ENCODE measurements around the gene IL4. TPM values are rescaled to one million over a fixed set of nuclear protein-coding genes. Genes with fewer than 3 reads are reported as not detected.
"Not testable (repeated sequence)": the region's sequence is repeated elsewhere in the genome, so short reads cannot be mapped to it uniquely, and the experiment has no call there.

Gene IL4
- total RNA-seq, 3 donors from 2014 or later (not counting 1 experiment from before 2014, with no cell fraction given) = 8.1 TPM; not detected in 2

GRCh38 chr5:132689513-132689912 is 15.7 kb downstream of the IL4 start:
- Histone ChIP-seq H3K36me3 (ENCODE audit: control insufficient read depth, insufficient read depth, low read length) (no peaks in the 10 kb centered on the region), H3K4me1 (ENCODE audit: control insufficient read depth, insufficient read depth, low read length) (peaks cover 9% of the 10 kb centered on the region), H3K27ac (ENCODE audit: low read length) (no peak overlapping the region), H3K9me3 (ENCODE audit: control insufficient read depth, insufficient read depth, low read length) (no peaks in the 10 kb centered on the region), H3K27me3 (ENCODE audit: control insufficient read depth, insufficient read depth, low read length) (no peaks in the 10 kb centered on the region), H3K4me3 (ENCODE audit: low read length) (no peak overlapping the region)
- H3K36me3 Mint-ChIP-seq = no peaks in the 10 kb centered on the region
- DNase-seq = no peak
- H3K27ac Mint-ChIP-seq = no peak overlapping the region
- no peaks in the 10 kb centered on the region for H3K9me3 Mint-ChIP-seq
- H3K4me1 Mint-ChIP-seq = peaks cover 30 to 32% of the 10 kb centered on the region in 2 donors
- H3K27me3 Mint-ChIP-seq (ENCODE audit: low read depth in 2 of 2) = peaks cover 0 to 2% of the 10 kb centered on the region in 2 donors
- no peak overlapping the region for H3K4me3 Mint-ChIP-seq
- ATAC-seq = no peak
- no peak for TF ChIP-seq CTCF (IDR thresholded peaks at IDR 0.05)
- intact Hi-C loops (cut with micrococcal nuclease) = no loop called here
- WGBS (ENCODE audit: insufficient coverage) = 97% methylated on average over 7 of the region's 7 CpGs

GRCh38 chr5:132690156-132690555 is 16.4 kb downstream of the IL4 start:
- no peaks in the 10 kb centered on the region for H3K36me3 Mint-ChIP-seq
- Histone ChIP-seq H3K4me3 (ENCODE audit: low read length) (no peak overlapping the region), H3K36me3 (ENCODE audit: control insufficient read depth, insufficient read depth, low read length) (no peaks in the 10 kb centered on the region), H3K9me3 (ENCODE audit: control insufficient read depth, insufficient read depth, low read length) (no peaks in the 10 kb centered on the region), H3K27ac (ENCODE audit: low read length) (no peak overlapping the region), H3K4me1 (ENCODE audit: control insufficient read depth, insufficient read depth, low read length) (peaks cover 9% of the 10 kb centered on the region), H3K27me3 (ENCODE audit: control insufficient read depth, insufficient read depth, low read length) (no peaks in the 10 kb centered on the region)
- peaks cover 25 to 27% of the 10 kb centered on the region in 2 donors for H3K4me1 Mint-ChIP-seq
- intact Hi-C loops (cut with micrococcal nuclease) = no loop called here
- no peak for DNase-seq
- ATAC-seq = no peak
- H3K9me3 Mint-ChIP-seq = no peaks in the 10 kb centered on the region
- peaks cover 0 to 2% of the 10 kb centered on the region in 2 donors for H3K27me3 Mint-ChIP-seq (ENCODE audit: low read depth in 2 of 2)
- H3K27ac Mint-ChIP-seq = no peak overlapping the region
- H3K4me3 Mint-ChIP-seq = no peak overlapping the region
- TF ChIP-seq CTCF (IDR thresholded peaks at IDR 0.05) = no peak
- 96% methylated on average over 2 of the region's 3 CpGs for WGBS (ENCODE audit: insufficient coverage)

- peaks cover 23 to 24% of the 10 kb centered on the region in 2 donors for H3K4me1 Mint-ChIP-seq
- H3K27ac Mint-ChIP-seq = peak overlapping the region; percentile 4 to 6
- H3K27me3 ChIP-seq (ENCODE audit: control insufficient read depth, insufficient read depth, low read length) = not testable (repeated sequence)
These were observed 18.2 kb downstream of the IL4 start for GRCh38 chr5:132691755-132692631.

GRCh38 chr5:132692632-132692967 is 18.8 kb downstream of the IL4 start:
- Mint-ChIP-seq H3K27me3 (ENCODE audit: low read depth in 2 of 2) (peaks cover 0 to 2% of the 10 kb centered on the region in 2 donors), H3K4me3 (no peak overlapping the region), H3K9me3 (no peaks in the 10 kb centered on the region), H3K36me3 (peaks cover 3% of the 10 kb centered on the region), H3K4me1 (peaks cover 23 to 24% of the 10 kb centered on the region in 2 donors), H3K27ac (peak overlapping the region in 1 of 2 donors; percentile 6)
- Histone ChIP-seq H3K9me3 (ENCODE audit: control insufficient read depth, insufficient read depth, low read length) (no peaks in the 10 kb centered on the region), H3K4me3 (ENCODE audit: low read length) (no peak overlapping the region), H3K27me3 (ENCODE audit: control insufficient read depth, insufficient read depth, low read length) (no peaks in the 10 kb centered on the region), H3K27ac (ENCODE audit: low read length) (no peak overlapping the region), H3K4me1 (ENCODE audit: control insufficient read depth, insufficient read depth, low read length) (peaks cover 9% of the 10 kb centered on the region), H3K36me3 (ENCODE audit: control insufficient read depth, insufficient read depth, low read length) (peaks cover 7% of the 10 kb centered on the region)
- intact Hi-C loops (cut with micrococcal nuclease) = no loop called here
- TF ChIP-seq CTCF (IDR thresholded peaks at IDR 0.05) = no peak
- ATAC-seq (no peak), DNase-seq (no peak)

More at GRCh38 chr5:132691755-132692631, 18.2 kb downstream of the IL4 start:
- H3K4me3 Mint-ChIP-seq; H3K36me3 ChIP-seq (ENCODE audit: control insufficient read depth, insufficient read depth, low read length); H3K36me3 Mint-ChIP-seq; H3K9me3 Mint-ChIP-seq; H3K9me3 ChIP-seq (ENCODE audit: control insufficient read depth, insufficient read depth, low read length); H3K4me1 ChIP-seq (ENCODE audit: control insufficient read depth, insufficient read depth, low read length); intact Hi-C loops (cut with micrococcal nuclease); H3K4me3 ChIP-seq (ENCODE audit: low read length); H3K27me3 Mint-ChIP-seq (ENCODE audit: low read depth in 2 of 2); H3K27ac ChIP-seq (ENCODE audit: low read length): not testable (repeated sequence)
- 59% methylated on average over 3 of the region's 5 CpGs for WGBS (ENCODE audit: insufficient coverage)
- peak in 1 of 3 donors; percentile 72 for ATAC-seq
- peak in 1 of 2 donors; percentile 11 for DNase-seq
